GM12891 (cell line): ENCODE data around the gene C1orf74.

Source experiments
- POLR2A ChIP-seq: IDR thresholded peaks from 2 replicates; pipeline ENCODE4 v1.6.1; 2011; ENCODE audit warnings: low read depth, low read length, control low read depth
- POLR2AphosphoS5 ChIP-seq: IDR thresholded peaks from 2 replicates; pipeline ENCODE4 v1.6.1; 2011; ENCODE audit warnings: low read depth, low read length, control low read depth
- POU2F2 ChIP-seq: IDR thresholded peaks from 2 replicates; pipeline ENCODE4 v1.6.1; 2011; ENCODE audit warnings: low read depth, mild to moderate bottlenecking, control low read depth, low read length, moderate library complexity

- TF ChIP-seq POLR2A (no peak), POLR2AphosphoS5 (no peak), POU2F2 (no peak)
These were observed 24.5 kb downstream of the C1orf74 start for GRCh38 chr1:209759829-209760359.
